ENCODE results near the gene TEAD3. TPM values are rescaled to one million over a fixed set of nuclear protein-coding genes. Genes with fewer than 3 reads are reported as not detected.

Gene TEAD3
- total and polyA plus RNA-seq, 12 donors: 27.9 to 54.4 (median 34.4) TPM

DNA sequence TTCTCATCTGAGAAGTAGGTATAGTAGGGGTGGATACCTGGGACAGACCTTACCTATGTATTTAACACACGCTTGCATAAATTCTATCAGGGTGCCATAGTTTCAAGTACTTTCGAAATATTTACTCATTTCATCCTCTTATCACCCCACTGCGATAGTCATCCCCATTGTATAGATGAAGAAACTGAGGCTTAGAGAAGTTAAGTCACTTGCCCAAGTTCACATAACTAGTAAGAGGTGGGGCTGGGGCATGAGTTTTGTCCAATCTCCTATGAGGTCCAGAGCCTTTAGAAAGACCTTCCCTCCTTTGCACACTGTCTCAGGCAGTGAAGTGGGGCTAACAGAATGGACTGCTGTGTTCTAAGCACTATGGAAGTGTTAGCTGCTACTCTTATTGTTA lies 9.7 kb upstream of the TEAD3 start:
- H3K27me3 ChIP-seq: peaks cover 0 to 95% (median 50%) of the 10 kb centered on the region in 7 donors
- DNase-seq: no peak
- intact Hi-C loops (cut with DNase I): no loop called here

DNA sequence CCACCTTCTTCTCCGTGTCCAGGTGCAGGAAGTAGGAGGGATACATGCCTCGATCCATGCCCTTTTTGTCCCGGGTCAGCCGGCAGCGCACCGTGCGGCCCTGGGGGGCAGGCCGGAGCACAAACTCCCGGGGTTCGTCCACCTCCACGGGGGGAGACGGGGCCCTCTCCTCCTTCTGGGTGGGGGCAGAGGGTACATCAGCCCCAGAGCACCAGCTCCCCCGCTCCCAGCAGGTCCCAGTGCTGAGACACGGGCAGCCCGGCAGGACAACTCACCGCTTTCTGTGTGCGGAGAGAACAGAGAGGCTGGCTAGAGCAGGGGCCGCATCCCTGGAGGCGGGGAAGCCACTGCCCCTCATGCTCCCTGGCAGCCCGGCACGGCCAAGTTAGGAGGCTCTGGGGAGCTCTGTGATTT lies 9.1 kb upstream of the TEAD3 start:
- Histone ChIP-seq H3K9me3 (no peaks in the 10 kb centered on the region), H3K27ac (no peak overlapping the region), H3K4me1 (peaks cover 0 to 5% (median 0%) of the 10 kb centered on the region in 9 donors), H3K27me3 (peaks cover 0 to 95% (median 45%) of the 10 kb centered on the region in 7 donors), H3K36me3 (no peaks in the 10 kb centered on the region), H3K4me3 (no peak overlapping the region)
- WGBS, 2 donors: 50 to 60% methylated on average over 21 of the region's 21 CpGs
- ATAC-seq (no peak), DNase-seq (no peak)
- intact Hi-C loops (cut with DNase I): no loop called here
- TF ChIP-seq, protein P1, sequence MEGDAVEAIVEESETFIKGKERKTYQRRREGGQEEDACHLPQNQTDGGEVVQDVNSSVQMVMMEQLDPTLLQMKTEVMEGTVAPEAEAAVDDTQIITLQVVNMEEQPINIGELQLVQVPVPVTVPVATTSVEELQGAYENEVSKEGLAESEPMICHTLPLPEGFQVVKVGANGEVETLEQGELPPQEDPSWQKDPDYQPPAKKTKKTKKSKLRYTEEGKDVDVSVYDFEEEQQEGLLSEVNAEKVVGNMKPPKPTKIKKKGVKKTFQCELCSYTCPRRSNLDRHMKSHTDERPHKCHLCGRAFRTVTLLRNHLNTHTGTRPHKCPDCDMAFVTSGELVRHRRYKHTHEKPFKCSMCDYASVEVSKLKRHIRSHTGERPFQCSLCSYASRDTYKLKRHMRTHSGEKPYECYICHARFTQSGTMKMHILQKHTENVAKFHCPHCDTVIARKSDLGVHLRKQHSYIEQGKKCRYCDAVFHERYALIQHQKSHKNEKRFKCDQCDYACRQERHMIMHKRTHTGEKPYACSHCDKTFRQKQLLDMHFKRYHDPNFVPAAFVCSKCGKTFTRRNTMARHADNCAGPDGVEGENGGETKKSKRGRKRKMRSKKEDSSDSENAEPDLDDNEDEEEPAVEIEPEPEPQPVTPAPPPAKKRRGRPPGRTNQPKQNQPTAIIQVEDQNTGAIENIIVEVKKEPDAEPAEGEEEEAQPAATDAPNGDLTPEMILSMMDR (IDR thresholded peaks at IDR 0.05): no peak

More for the DNA sequence above, 9.7 kb upstream of the TEAD3 start:
- 97% methylated on average over 3 of the region's 3 CpGs for WGBS, 2 donors
- TF ChIP-seq, protein P1 (IDR thresholded peaks at IDR 0.05): no peak
- H3K4me3 ChIP-seq: no peak overlapping the region
- H3K9me3 ChIP-seq: no peaks in the 10 kb centered on the region
- H3K36me3 ChIP-seq: no peaks in the 10 kb centered on the region
- no peak for ATAC-seq
- peaks cover 0 to 6% (median 1%) of the 10 kb centered on the region in 9 donors for H3K4me1 ChIP-seq
- no peak overlapping the region for H3K27ac ChIP-seq

DNA sequence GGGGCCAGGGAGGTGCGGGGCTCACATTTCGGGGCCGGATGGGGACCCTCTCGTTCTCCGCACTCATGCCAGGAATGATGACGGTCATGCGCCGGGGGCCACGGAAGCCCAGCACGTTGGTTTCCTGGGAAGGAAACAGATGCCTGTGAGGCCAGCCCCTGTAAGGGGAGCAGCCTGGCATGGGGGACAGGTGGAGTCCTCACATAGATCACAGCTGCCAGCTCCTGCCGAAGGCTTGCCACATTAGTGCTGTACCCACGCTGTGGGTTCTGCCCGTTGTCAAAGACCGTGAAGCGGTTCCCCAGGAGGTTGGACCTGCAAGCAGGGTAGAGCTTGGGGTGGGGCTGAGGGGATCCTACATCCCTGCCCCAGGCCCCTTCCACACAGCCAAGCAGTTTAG lies 6.7 kb upstream of the TEAD3 start:
- intact Hi-C loops (cut with DNase I): no loop called here
- Histone ChIP-seq H3K4me3 (no peak overlapping the region), H3K27ac (no peak overlapping the region), H3K4me1 (peaks cover 0 to 18% (median under 1%) of the 10 kb centered on the region in 9 donors), H3K36me3 (no peaks in the 10 kb centered on the region), H3K27me3 (peaks cover 0 to 95% (median 26%) of the 10 kb centered on the region in 7 donors), H3K9me3 (no peaks in the 10 kb centered on the region)
- DNase-seq: no peak
- TF ChIP-seq, protein P1 (IDR thresholded peaks at IDR 0.05): no peak
- WGBS, 2 donors: 70 to 72% methylated on average over 15 of the region's 15 CpGs
- ATAC-seq: no peak

DNA sequence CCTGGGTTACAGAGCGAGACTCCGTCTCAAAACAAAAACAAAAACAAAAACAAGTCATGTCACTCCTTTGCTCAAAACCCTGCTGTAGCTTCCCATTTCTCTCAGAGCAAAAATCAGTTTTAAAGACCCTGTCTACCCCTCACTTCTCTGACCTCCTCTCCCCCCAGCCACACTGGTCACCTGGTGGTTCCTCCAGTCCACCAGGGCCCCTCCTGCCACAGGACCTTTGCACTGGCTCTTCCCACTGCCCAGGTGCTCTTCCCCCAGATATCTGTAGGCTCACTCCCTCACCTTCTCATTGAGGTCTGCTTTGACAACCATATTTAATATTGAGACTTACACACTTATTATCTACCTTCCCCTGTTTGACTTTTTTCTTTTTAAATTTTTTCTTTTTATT lies 4.9 kb upstream of the TEAD3 start:
- ATAC-seq (no peak), DNase-seq (no peak)
- TF ChIP-seq, protein P1 (IDR thresholded peaks at IDR 0.05): no peak
- Histone ChIP-seq H3K4me1 (peaks cover 4 to 30% (median 13%) of the 10 kb centered on the region in 9 donors), H3K9me3 (no peaks in the 10 kb centered on the region), H3K36me3 (no peaks in the 10 kb centered on the region), H3K27ac (no peak overlapping the region), H3K27me3 (peaks cover 0 to 94% (median 27%) of the 10 kb centered on the region in 7 donors), H3K4me3 (no peak overlapping the region)
- intact Hi-C loops (cut with DNase I): no loop called here
- 97% methylated on average over 2 of the region's 2 CpGs for WGBS, 2 donors

All from heart right ventricle (tissue), 16 donors.